Body of pancreas (tissue), 4 donors: ENCODE results near the gene ACSF3.

Experiments
- POLR2A ChIP-seq, 3 donors: fragments of 450-650 bp; IDR thresholded peaks; one replicate each; pipeline ENCODE4 v1.6.1; 2016; ENCODE audit warnings: antibody characterized with exemption in 3 of 3, mild to moderate bottlenecking in 2 of 3
- TF ChIP-seq, protein P1 (sequence below), 7 experiments: fragments of 450-650 bp in 4 of 7; fragments of 200-600 bp in 3 of 7; sonication (generic) in 3 of 7; IDR thresholded peaks; one replicate each; pipeline ENCODE4 v1.5.1; 2016 to 2019; ENCODE audit warnings: antibody characterized with exemption in 7 of 7

DNA sequence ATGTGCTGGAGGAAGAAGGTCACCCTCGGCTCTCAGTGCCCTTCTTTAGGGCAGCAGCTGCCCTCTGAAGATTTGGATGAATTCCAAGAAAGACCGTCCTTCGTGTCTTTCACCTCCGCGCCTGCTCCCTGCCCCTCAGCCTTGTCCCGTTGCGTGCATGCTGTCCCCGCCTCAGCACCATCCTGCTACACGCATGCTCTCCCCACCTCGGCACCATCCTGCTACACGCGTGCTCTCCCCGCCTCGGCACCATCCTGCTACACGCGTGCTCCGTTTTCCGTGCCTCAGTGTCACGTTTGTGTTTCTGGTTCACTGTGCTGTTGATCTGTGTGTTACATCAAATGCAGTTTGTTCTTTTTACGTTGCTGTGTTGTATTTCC lies 13.5 kb downstream of the ACSF3 start:
- TF ChIP-seq, protein P1, sequence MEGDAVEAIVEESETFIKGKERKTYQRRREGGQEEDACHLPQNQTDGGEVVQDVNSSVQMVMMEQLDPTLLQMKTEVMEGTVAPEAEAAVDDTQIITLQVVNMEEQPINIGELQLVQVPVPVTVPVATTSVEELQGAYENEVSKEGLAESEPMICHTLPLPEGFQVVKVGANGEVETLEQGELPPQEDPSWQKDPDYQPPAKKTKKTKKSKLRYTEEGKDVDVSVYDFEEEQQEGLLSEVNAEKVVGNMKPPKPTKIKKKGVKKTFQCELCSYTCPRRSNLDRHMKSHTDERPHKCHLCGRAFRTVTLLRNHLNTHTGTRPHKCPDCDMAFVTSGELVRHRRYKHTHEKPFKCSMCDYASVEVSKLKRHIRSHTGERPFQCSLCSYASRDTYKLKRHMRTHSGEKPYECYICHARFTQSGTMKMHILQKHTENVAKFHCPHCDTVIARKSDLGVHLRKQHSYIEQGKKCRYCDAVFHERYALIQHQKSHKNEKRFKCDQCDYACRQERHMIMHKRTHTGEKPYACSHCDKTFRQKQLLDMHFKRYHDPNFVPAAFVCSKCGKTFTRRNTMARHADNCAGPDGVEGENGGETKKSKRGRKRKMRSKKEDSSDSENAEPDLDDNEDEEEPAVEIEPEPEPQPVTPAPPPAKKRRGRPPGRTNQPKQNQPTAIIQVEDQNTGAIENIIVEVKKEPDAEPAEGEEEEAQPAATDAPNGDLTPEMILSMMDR (IDR thresholded peaks at IDR 0.05): no peak
- TF ChIP-seq POLR2A (IDR thresholded peaks at IDR 0.05): no peak
